ENCODE results near the gene EPHA4. TPM values are rescaled to one million over a fixed set of nuclear protein-coding genes. Genes with fewer than 3 reads are reported as not detected.

EPHA4 gene
- total RNA-seq, 1 experiment from 2014 or later = 3.4 TPM

DNA sequence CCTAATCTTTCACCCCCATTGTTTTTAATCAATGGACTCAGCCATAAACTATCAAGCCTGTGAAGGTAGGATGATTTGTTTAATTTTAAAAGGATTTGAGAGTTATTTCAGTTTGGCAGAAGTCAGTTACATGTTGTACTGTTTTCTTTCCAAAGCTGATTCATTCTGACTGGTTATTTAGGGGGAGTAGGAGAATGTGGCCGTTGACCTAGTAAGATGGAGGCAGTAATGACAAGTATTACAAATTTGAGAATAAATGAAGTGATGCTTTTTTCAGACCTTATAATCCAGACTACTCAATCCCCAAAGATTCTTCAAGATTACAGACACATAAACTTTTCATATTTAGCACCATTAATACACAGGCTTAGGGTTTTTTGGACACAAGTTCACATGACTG, 4.3 kb downstream of the EPHA4 start:
- H3K4me3 ChIP-seq (ENCODE audit: low read depth in 2 of 2, low read length in 2 of 2) = no peak overlapping the region
- CTCF ChIA-PET = no interaction called here
- ATAC-seq = no peak
- in situ Hi-C loops (cut with HindIII; ENCODE audit: low pct_unique_long_range_greater_than_20kb, low sequenced_read_pairs) = no loop called here
- no TSS peak for BruUV-seq (replicated peaks)
- TF ChIP-seq POLR2AphosphoS5 (IDR thresholded peaks at IDR 0.05; ENCODE audit: low read depth, low read length) = no peak
- no peak for TF ChIP-seq SIN3A (IDR thresholded peaks at IDR 0.05; ENCODE audit: borderline replicate concordance, insufficient read depth, low read depth, low read length)
- TF ChIP-seq, protein P1, sequence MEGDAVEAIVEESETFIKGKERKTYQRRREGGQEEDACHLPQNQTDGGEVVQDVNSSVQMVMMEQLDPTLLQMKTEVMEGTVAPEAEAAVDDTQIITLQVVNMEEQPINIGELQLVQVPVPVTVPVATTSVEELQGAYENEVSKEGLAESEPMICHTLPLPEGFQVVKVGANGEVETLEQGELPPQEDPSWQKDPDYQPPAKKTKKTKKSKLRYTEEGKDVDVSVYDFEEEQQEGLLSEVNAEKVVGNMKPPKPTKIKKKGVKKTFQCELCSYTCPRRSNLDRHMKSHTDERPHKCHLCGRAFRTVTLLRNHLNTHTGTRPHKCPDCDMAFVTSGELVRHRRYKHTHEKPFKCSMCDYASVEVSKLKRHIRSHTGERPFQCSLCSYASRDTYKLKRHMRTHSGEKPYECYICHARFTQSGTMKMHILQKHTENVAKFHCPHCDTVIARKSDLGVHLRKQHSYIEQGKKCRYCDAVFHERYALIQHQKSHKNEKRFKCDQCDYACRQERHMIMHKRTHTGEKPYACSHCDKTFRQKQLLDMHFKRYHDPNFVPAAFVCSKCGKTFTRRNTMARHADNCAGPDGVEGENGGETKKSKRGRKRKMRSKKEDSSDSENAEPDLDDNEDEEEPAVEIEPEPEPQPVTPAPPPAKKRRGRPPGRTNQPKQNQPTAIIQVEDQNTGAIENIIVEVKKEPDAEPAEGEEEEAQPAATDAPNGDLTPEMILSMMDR (IDR thresholded peaks at IDR 0.05) = no peak
- TF ChIP-seq, protein P2, sequence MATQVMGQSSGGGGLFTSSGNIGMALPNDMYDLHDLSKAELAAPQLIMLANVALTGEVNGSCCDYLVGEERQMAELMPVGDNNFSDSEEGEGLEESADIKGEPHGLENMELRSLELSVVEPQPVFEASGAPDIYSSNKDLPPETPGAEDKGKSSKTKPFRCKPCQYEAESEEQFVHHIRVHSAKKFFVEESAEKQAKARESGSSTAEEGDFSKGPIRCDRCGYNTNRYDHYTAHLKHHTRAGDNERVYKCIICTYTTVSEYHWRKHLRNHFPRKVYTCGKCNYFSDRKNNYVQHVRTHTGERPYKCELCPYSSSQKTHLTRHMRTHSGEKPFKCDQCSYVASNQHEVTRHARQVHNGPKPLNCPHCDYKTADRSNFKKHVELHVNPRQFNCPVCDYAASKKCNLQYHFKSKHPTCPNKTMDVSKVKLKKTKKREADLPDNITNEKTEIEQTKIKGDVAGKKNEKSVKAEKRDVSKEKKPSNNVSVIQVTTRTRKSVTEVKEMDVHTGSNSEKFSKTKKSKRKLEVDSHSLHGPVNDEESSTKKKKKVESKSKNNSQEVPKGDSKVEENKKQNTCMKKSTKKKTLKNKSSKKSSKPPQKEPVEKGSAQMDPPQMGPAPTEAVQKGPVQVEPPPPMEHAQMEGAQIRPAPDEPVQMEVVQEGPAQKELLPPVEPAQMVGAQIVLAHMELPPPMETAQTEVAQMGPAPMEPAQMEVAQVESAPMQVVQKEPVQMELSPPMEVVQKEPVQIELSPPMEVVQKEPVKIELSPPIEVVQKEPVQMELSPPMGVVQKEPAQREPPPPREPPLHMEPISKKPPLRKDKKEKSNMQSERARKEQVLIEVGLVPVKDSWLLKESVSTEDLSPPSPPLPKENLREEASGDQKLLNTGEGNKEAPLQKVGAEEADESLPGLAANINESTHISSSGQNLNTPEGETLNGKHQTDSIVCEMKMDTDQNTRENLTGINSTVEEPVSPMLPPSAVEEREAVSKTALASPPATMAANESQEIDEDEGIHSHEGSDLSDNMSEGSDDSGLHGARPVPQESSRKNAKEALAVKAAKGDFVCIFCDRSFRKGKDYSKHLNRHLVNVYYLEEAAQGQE (IDR thresholded peaks at IDR 0.05; ENCODE audit: insufficient read depth in 1 of 2, low read depth in 2 of 2, low read length in 1 of 2) = no peak
- no peak for DNase-seq (ENCODE audit: low read depth, low spot score)
- no peaks in the 10 kb centered on the region; the same call in 1 of the 2 replicates for H3K36me3 ChIP-seq (ENCODE audit: control insufficient read depth, insufficient read depth, low read length)
- POLR2A ChIA-PET = no interaction called here
- H3K4me1 ChIP-seq (ENCODE audit: control insufficient read depth, insufficient read depth, low read length) = no peaks in the 10 kb centered on the region
- no peak overlapping the region for H3K27ac ChIP-seq (ENCODE audit: low read length)
- intact Hi-C loops (cut with micrococcal nuclease; ENCODE audit: unreplicated experiment) = no loop called here
- H3K9me3 ChIP-seq (ENCODE audit: control insufficient read depth, insufficient read depth, low read depth, low read length) = no peaks in the 10 kb centered on the region
- peaks cover 9% of the 10 kb centered on the region; the same call in 1 of the 2 replicates for H3K27me3 ChIP-seq (ENCODE audit: control insufficient read depth, insufficient read depth, low read length)

DNA sequence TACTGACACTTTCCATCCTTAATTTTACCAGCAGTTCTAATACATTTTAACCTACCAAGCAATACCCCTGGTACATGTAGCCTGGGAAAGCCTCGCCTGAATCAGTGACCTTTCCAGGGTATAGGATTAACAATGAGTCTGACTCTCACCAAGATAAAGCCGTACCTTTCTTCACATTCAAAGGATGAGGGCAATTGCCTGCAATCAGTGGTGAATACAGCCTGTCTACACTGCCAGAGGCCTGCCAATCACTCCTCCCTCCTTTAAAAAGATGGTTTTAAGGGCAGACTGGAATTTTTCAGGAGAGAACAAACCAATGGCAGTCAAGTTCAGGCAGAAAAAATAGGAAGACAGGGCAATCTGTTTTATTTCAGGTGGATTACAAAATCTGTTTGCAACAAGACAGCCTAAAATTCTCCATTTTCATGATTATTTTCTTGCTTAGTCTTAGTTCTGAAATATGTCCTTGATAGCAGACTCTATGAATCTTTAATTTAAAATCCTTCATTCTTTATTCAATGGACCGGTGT, 4.8 kb downstream of the EPHA4 start:
- Histone ChIP-seq H3K9me3 (ENCODE audit: control insufficient read depth, insufficient read depth, low read depth, low read length) (no peaks in the 10 kb centered on the region), H3K27me3 (ENCODE audit: control insufficient read depth, insufficient read depth, low read length) (peaks cover 9% of the 10 kb centered on the region; the same call in 1 of the 2 replicates), H3K27ac (ENCODE audit: low read length) (no peak overlapping the region), H3K4me3 (ENCODE audit: low read depth in 2 of 2, low read length in 2 of 2) (no peak overlapping the region), H3K36me3 (ENCODE audit: control insufficient read depth, insufficient read depth, low read length) (no peaks in the 10 kb centered on the region; the same call in 1 of the 2 replicates), H3K4me1 (ENCODE audit: control insufficient read depth, insufficient read depth, low read length) (no peaks in the 10 kb centered on the region)
- BruUV-seq (replicated peaks) = no TSS peak
- intact Hi-C loops (cut with micrococcal nuclease; ENCODE audit: unreplicated experiment) (no loop called here), in situ Hi-C loops (cut with HindIII; ENCODE audit: low pct_unique_long_range_greater_than_20kb, low sequenced_read_pairs) (no loop called here)
- ATAC-seq = no peak
- no peak for DNase-seq (ENCODE audit: low read depth, low spot score)
- no peak for TF ChIP-seq TCF7L2 (IDR thresholded peaks at IDR 0.05; ENCODE audit: low read depth, low read length)
- TF ChIP-seq, protein P2 (IDR thresholded peaks at IDR 0.05; ENCODE audit: insufficient read depth in 1 of 2, low read depth in 2 of 2, low read length in 1 of 2) = no peak
- TF ChIP-seq, protein P1 (IDR thresholded peaks at IDR 0.05) = no peak
- TF ChIP-seq POLR2AphosphoS5 (IDR thresholded peaks at IDR 0.05; ENCODE audit: low read depth, low read length) = no peak
- TF ChIP-seq SIN3A (IDR thresholded peaks at IDR 0.05; ENCODE audit: borderline replicate concordance, insufficient read depth, low read depth, low read length) = no peak
- ChIA-PET CTCF (no interaction called here), POLR2A (no interaction called here)

Data from Panc1 (cell line).